Mucosa of descending colon (tissue), 3 donors: ENCODE results near the gene TP53BP2. TPM values are rescaled to one million over a fixed set of nuclear protein-coding genes. Genes with fewer than 3 reads are reported as not detected.
A peak's percentile ranks its signal among the peaks of the same experiment; 100 is the strongest.
"Not testable (repeated sequence)": the region's sequence is repeated elsewhere in the genome, so short reads cannot be mapped to it uniquely, and the experiment has no call there.

Experiments used
- ATAC-seq: fragments of 200-7000 bp; cut with Tn5 transposase; one replicate; pipeline ENCODE4 v1.9.1; 2020; ENCODE audit warnings: mild to moderate bottlenecking, moderate library complexity
- DNase-seq, 3 donors: peaks; one replicate each; pipeline ENCODE4 v3.0.0-alpha.2; 2020
- H3K36me3 ChIP-seq: fragments of 200-600 bp; one replicate; pipeline ENCODE4 v1.8.0; 2021; ENCODE audit warnings: low read depth, mild to moderate bottlenecking
- H3K4me1 ChIP-seq: fragments of 200-600 bp; one replicate; pipeline ENCODE4 v1.8.0; 2021; ENCODE audit warnings: low read depth, mild to moderate bottlenecking
- H3K4me3 ChIP-seq: fragments of 200-600 bp; one replicate; pipeline ENCODE4 v1.8.0; 2021; ENCODE audit warnings: mild to moderate bottlenecking
- H3K9me3 ChIP-seq: fragments of 200-600 bp; one replicate; pipeline ENCODE4 v1.8.0; 2021; ENCODE audit warnings: mild to moderate bottlenecking
- intact Hi-C, 2 donors: fragments of 100-400 bp; cut with DNase I in 1 of 2; cut with micrococcal nuclease in 1 of 2; formaldehyde crosslinking; loops; one replicate each; pipeline versions ENCODE4 v1.11.0 to v1.11.1; 2022; cut with DNase I, micrococcal nuclease
- total RNA-seq, 3 donors: library from RNA; stranded (reverse); fragmentation: NEBNext Ultra II Directional in 2 of 3; extraction: Animal tissue kit (Norgen Biotek cat#: 25700) in 2 of 3; gene quantifications; one replicate each; pipeline versions ENCODE4 v1.2.1 to v1.2.4, GENCODE V29; 2021 to 2023
- TF ChIP-seq, protein P1 (sequence below): fragments of 200-600 bp; IDR thresholded peaks from one replicate; pipeline ENCODE4 v1.8.0; 2022; ENCODE audit warnings: antibody characterized with exemption, mild to moderate bottlenecking
- donor health status: DM: no; HTN: no; CAD: no; lungs with moderate emphysema.
- donor health status: DM: no; HTN: no; CAD: no.
- donor health status: DM: no; HTN: yes; CAD: no.

TP53BP2 gene
- total RNA-seq, 3 donors from 2014 or later, result 30.6 to 34.5 (median 32.5) TPM

GRCh38 chr1:223870617-223871574, 25.1 kb upstream of the TP53BP2 start:
- intact Hi-C loops, result no loop called here
- no peak for DNase-seq
- Histone ChIP-seq H3K36me3 (no peaks in the 10 kb centered on the region), H3K4me1 (no peaks in the 10 kb centered on the region), H3K4me3 (no peak overlapping the region), H3K9me3 (no peaks in the 10 kb centered on the region)
- TF ChIP-seq, protein P1, sequence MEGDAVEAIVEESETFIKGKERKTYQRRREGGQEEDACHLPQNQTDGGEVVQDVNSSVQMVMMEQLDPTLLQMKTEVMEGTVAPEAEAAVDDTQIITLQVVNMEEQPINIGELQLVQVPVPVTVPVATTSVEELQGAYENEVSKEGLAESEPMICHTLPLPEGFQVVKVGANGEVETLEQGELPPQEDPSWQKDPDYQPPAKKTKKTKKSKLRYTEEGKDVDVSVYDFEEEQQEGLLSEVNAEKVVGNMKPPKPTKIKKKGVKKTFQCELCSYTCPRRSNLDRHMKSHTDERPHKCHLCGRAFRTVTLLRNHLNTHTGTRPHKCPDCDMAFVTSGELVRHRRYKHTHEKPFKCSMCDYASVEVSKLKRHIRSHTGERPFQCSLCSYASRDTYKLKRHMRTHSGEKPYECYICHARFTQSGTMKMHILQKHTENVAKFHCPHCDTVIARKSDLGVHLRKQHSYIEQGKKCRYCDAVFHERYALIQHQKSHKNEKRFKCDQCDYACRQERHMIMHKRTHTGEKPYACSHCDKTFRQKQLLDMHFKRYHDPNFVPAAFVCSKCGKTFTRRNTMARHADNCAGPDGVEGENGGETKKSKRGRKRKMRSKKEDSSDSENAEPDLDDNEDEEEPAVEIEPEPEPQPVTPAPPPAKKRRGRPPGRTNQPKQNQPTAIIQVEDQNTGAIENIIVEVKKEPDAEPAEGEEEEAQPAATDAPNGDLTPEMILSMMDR, result no peak
- ATAC-seq, result no peak

DNA sequence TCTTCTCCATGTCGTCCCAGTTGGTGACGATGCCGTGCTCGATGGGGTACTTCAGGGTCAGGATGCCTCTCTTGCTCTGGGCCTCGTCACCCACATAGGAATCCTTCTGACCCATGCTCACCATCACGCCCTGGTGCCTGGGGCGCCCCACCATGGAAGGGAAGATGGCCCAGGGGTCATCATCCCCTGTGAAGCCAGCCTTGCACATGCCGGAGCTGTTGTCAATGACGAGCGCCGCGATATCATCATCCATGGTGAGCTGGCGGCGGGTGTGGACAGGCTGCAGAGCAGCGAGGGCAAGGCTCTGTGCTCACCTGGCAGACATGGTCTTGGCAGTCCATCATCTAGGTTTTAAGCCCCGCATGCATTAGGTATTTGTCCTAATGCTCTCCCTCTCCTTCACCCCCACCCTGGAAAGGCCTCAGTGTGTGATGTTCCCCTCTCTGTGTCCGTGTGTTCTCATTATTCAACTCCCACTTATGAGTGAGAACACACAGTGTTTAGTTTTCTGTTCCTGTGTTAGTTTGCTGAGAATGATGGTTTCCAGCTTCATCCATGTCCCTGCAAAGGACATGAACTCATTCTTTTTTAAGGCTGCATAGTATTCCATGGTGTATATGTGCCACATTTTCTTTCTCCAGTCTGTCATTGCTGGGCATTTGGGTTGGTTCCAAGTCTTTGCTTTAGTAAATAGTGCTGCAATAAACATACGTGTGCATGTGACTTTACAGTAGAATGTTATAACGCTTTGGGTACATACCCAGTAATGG, 19.0 kb upstream of the TP53BP2 start:
- ATAC-seq, H3K36me3 ChIP-seq, H3K9me3 ChIP-seq, H3K4me3 ChIP-seq, DNase-seq, intact Hi-C loops, H3K4me1 ChIP-seq: not testable (repeated sequence)

- peak in 1 of 3 donors; percentile 48 for DNase-seq
- H3K36me3 ChIP-seq, result no peaks in the 10 kb centered on the region
Measured at GRCh38 chr1:223864084-223864483, 18.3 kb upstream of the TP53BP2 start.

GRCh38 chr1:223861904-223862303, 16.2 kb upstream of the TP53BP2 start:
- H3K4me1 ChIP-seq, result no peaks in the 10 kb centered on the region
- intact Hi-C loops, result no loop called here
- ATAC-seq, result no peak
- H3K4me3 ChIP-seq, result no peak overlapping the region
- no peak for DNase-seq
- TF ChIP-seq, protein P1, result no peak
- no peaks in the 10 kb centered on the region for H3K36me3 ChIP-seq
- no peaks in the 10 kb centered on the region for H3K9me3 ChIP-seq

More at GRCh38 chr1:223864084-223864483, 18.3 kb upstream of the TP53BP2 start:
- no peak for ATAC-seq
- no peaks in the 10 kb centered on the region for H3K9me3 ChIP-seq
- TF ChIP-seq, protein P1, result no peak
- H3K4me3 ChIP-seq, result no peak overlapping the region
- no peaks in the 10 kb centered on the region for H3K4me1 ChIP-seq
- intact Hi-C loops, result no loop called here

GRCh38 chr1:223860051-223860622, 14.4 kb upstream of the TP53BP2 start:
- ATAC-seq (no peak), DNase-seq (no peak)
- Histone ChIP-seq H3K9me3 (no peaks in the 10 kb centered on the region), H3K36me3 (no peaks in the 10 kb centered on the region), H3K4me1 (no peaks in the 10 kb centered on the region), H3K4me3 (no peak overlapping the region)
- intact Hi-C loops, result no loop called here
- TF ChIP-seq, protein P1, result no peak
